ENCODE measurements around the gene ZNF765. TPM values are rescaled to one million over a fixed set of nuclear protein-coding genes. Genes with fewer than 3 reads are reported as not detected.
"Not testable (repeated sequence)": the region's sequence is repeated elsewhere in the genome, so short reads cannot be mapped to it uniquely, and the experiment has no call there.

Gene ZNF765
- total RNA-seq, 1 donor from 2014 or later = 7.5 TPM

DNA sequence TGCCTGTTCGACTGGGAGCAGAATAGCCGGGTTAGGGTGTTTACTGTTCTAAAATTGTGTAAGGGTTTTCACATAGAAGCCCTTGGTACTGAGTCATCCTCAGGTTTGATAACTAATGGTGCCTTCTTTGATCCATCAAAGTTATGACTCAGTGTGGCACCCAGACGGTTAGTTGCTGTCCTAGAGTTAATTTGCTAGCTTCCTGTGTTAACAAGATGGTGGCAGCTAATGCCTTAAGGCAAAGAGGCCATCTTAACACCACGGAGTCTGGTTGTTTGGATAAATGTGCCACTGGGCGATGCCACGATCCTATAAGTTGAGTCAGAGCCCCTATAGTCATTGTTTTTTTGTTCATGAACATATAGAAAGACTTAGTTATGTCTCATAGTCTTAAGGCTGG, 80.5 kb downstream of the ZNF765 start:
- DNase-seq (ENCODE audit: low spot score) = not testable (repeated sequence)

Other genes starting within 250 kb of the ZNF765 start
- gene ZNF347, start 236.1 kb upstream of the ZNF765 start, total RNA-seq = 9.7 TPM
- 2.5 TPM for gene ZNF665, start 201.8 kb upstream of the ZNF765 start, total RNA-seq
- 9.3 TPM for gene ZNF677, start 140.3 kb upstream of the ZNF765 start, total RNA-seq
- not detected for gene VN1R2, start 136.9 kb upstream of the ZNF765 start, total RNA-seq
- gene VN1R4, start 127.4 kb upstream of the ZNF765 start, total RNA-seq = not detected
- 4.8 TPM for gene ZNF845, start 61.4 kb upstream of the ZNF765 start, total RNA-seq
- gene ZNF525, start 29.4 kb upstream of the ZNF765 start, total RNA-seq = 4.8 TPM
- 11.0 TPM for gene ZNF761, start 36.8 kb downstream of the ZNF765 start, total RNA-seq
- gene ZNF813, start 72.6 kb downstream of the ZNF765 start, total RNA-seq = 3.6 TPM
- 194 TPM for gene ZNF331, start 143.0 kb downstream of the ZNF765 start, total RNA-seq
- not detected for gene DPRX, start 236.8 kb downstream of the ZNF765 start, total RNA-seq